Measurements from ENCODE around the gene PLCG1.

GRCh38 chr20:41154436-41155176, 17.3 kb downstream of the PLCG1 start:
- TF ChIP-seq MXI1 (IDR thresholded peaks at IDR 0.05; ENCODE audit: low read depth, low read length) (no peak), TEAD4 (IDR thresholded peaks at IDR 0.05; ENCODE audit: low read length) (no peak), TEAD4 (CRISPR knock-in tag; IDR thresholded peaks at IDR 0.05; ENCODE audit: borderline replicate concordance) (no peak)
